Chondrocyte (in vitro differentiated cells): Measurements from ENCODE around the gene KCNQ5. TPM values are rescaled to one million over a fixed set of nuclear protein-coding genes. Genes with fewer than 3 reads are reported as not detected.

ENCODE experiments used
- DNase-seq: peaks from one replicate; pipeline ENCODE4 v3.0.0; 2021; ENCODE audit warnings: mixed read lengths, low spot score
- H3K27ac Mint-ChIP-seq: one replicate; pipeline ENCODE4 v1.8.0; 2021; ENCODE audit warnings: mild to moderate bottlenecking, moderate library complexity, mixed read lengths; ENCODE audit not compliant: unreplicated experiment
- H3K27me3 Mint-ChIP-seq: 2 replicates; pipeline ENCODE4 v1.8.0; 2021; ENCODE audit warnings: low read depth, mixed read lengths
- H3K36me3 Mint-ChIP-seq: 2 replicates; pipeline ENCODE4 v1.8.0; 2021; ENCODE audit warnings: low read depth, mixed read lengths
- H3K4me1 Mint-ChIP-seq: 2 replicates; pipeline ENCODE4 v1.8.0; 2021; ENCODE audit warnings: low read depth, mild to moderate bottlenecking, mixed read lengths
- H3K4me3 Mint-ChIP-seq: one replicate; pipeline ENCODE4 v1.8.0; 2021; ENCODE audit warnings: mild to moderate bottlenecking, moderate library complexity, mixed read lengths; ENCODE audit not compliant: unreplicated experiment
- H3K9me3 Mint-ChIP-seq: 2 replicates; pipeline ENCODE4 v1.8.0; 2021; ENCODE audit warnings: low read depth, mixed read lengths
- CTCF ChIP-seq: fragments of 200-600 bp; sonication (generic); IDR thresholded peaks from 2 replicates; pipeline ENCODE4 v1.5.0; 2021; ENCODE audit warnings: antibody characterized with exemption, mild to moderate bottlenecking, moderate library complexity
- total RNA-seq: library from RNA; stranded (reverse); gene quantifications from 3 replicates; pipeline ENCODE4 v1.2.1, GENCODE V29; 2021

KCNQ5 gene
- total RNA-seq, 1 donor from 2014 or later: 4.1 TPM

- no peak overlapping the region for H3K27ac Mint-ChIP-seq
- no peak overlapping the region for H3K4me3 Mint-ChIP-seq
- H3K27me3 Mint-ChIP-seq: peaks cover 5% of the 10 kb centered on the region
- peaks cover 8% of the 10 kb centered on the region for H3K9me3 Mint-ChIP-seq
- no peak for TF ChIP-seq CTCF
- no peaks in the 10 kb centered on the region for H3K4me1 Mint-ChIP-seq
- DNase-seq: no peak
- H3K36me3 Mint-ChIP-seq: peaks cover 4% of the 10 kb centered on the region
These were observed 382.4 kb downstream of the KCNQ5 start for GRCh38 chr6:73004231-73004630.

- no peaks in the 10 kb centered on the region for H3K4me1 Mint-ChIP-seq
- H3K9me3 Mint-ChIP-seq: peaks cover 8% of the 10 kb centered on the region
- no peak for TF ChIP-seq CTCF
- H3K27me3 Mint-ChIP-seq: peaks cover 5% of the 10 kb centered on the region
- H3K4me3 Mint-ChIP-seq: no peak overlapping the region
- no peak for DNase-seq
- H3K27ac Mint-ChIP-seq: no peak overlapping the region
- H3K36me3 Mint-ChIP-seq: peaks cover 4% of the 10 kb centered on the region
These were observed 383.0 kb downstream of the KCNQ5 start for GRCh38 chr6:73004861-73005260.

- no peaks in the 10 kb centered on the region for H3K27me3 Mint-ChIP-seq
- no peak for DNase-seq
These were observed 384.3 kb downstream of the KCNQ5 start for GRCh38 chr6:73006146-73006545.

GRCh38 chr6:73011945-73012344 is 390.1 kb downstream of the KCNQ5 start:
- Mint-ChIP-seq H3K4me3 (no peak overlapping the region), H3K27ac (no peak overlapping the region), H3K36me3 (peaks cover 4% of the 10 kb centered on the region), H3K4me1 (no peaks in the 10 kb centered on the region), H3K27me3 (peaks cover 6% of the 10 kb centered on the region), H3K9me3 (peaks cover 8% of the 10 kb centered on the region)
- DNase-seq: no peak
- no peak for TF ChIP-seq CTCF

More at GRCh38 chr6:73006146-73006545, 384.3 kb downstream of the KCNQ5 start:
- Mint-ChIP-seq H3K4me1 (no peaks in the 10 kb centered on the region), H3K4me3 (no peak overlapping the region), H3K36me3 (peaks cover 4% of the 10 kb centered on the region), H3K9me3 (peaks cover 8% of the 10 kb centered on the region), H3K27ac (no peak overlapping the region)
- TF ChIP-seq CTCF: no peak

GRCh38 chr6:73017476-73017875 is 395.6 kb downstream of the KCNQ5 start:
- Mint-ChIP-seq H3K36me3 (no peaks in the 10 kb centered on the region), H3K4me3 (no peak overlapping the region), H3K27ac (no peak overlapping the region), H3K9me3 (no peaks in the 10 kb centered on the region), H3K4me1 (no peaks in the 10 kb centered on the region), H3K27me3 (peaks cover 8% of the 10 kb centered on the region)
- DNase-seq: no peak
- no peak for TF ChIP-seq CTCF
